Skeletal muscle tissue (tissue), 5 donors: ENCODE data around the gene SIRPB2. TPM values are rescaled to one million over a fixed set of nuclear protein-coding genes. Genes with fewer than 3 reads are reported as not detected.

Source experiments
- H3K27ac ChIP-seq: one replicate; pipeline ENCODE4 v1.7.0; 2013; ENCODE audit warnings: mild to moderate bottlenecking, low read depth, low read length, inconsistent platforms
- H3K27me3 ChIP-seq, 3 donors: one replicate each; pipeline ENCODE4 v1.7.0; 2013; ENCODE audit warnings: low read length in 3 of 3; ENCODE audit not compliant: control insufficient read depth in 3 of 3, insufficient read depth in 3 of 3
- H3K36me3 ChIP-seq, 3 donors: one replicate each; pipeline ENCODE4 v1.7.0; 2013; ENCODE audit warnings: low read length in 3 of 3; ENCODE audit not compliant: control insufficient read depth in 3 of 3, insufficient read depth in 3 of 3
- H3K4me1 ChIP-seq, 3 donors: one replicate each; pipeline ENCODE4 v1.7.0; 2013; ENCODE audit warnings: low read length in 3 of 3, mild to moderate bottlenecking in 3 of 3; ENCODE audit not compliant: control insufficient read depth in 3 of 3, insufficient read depth in 3 of 3
- H3K4me3 ChIP-seq, 3 donors: one replicate each; pipeline ENCODE4 v1.7.0; 2013; ENCODE audit warnings: low read length in 3 of 3
- H3K9ac ChIP-seq, 3 donors: one replicate each; pipeline ENCODE4 v1.7.0; 2013; ENCODE audit warnings: low read length in 3 of 3, mild to moderate bottlenecking in 3 of 3, moderate library complexity in 2 of 3, low read depth in 1 of 3
- H3K9me3 ChIP-seq, 3 donors: one replicate each; pipeline ENCODE4 v1.7.0; 2013; ENCODE audit warnings: low read length in 3 of 3; ENCODE audit not compliant: control insufficient read depth in 3 of 3
- small RNA-seq: library from RNA; depleted of rRNA; stranded (forward); fragments of <200 nt; gene quantifications from one replicate; pipeline ENCODE3, GENCODE V24; 2014
- total RNA-seq: library from RNA; depleted of rRNA; stranded (reverse); fragments of >200 nt; gene quantifications from one replicate; pipeline ENCODE4 v1.2.3, GENCODE V29; 2014
- donor health status: Osteomylitis.

SIRPB2 gene
- total RNA-seq, 1 donor from 2014 or later, result 1.6 TPM

GRCh38 chr20:1435337-1435699 lies 55.9 kb downstream of the SIRPB2 start:
- Histone ChIP-seq H3K27me3 (no peaks in the 10 kb centered on the region), H3K27ac (no peak overlapping the region), H3K36me3 (peaks cover 6 to 31% (median 18%) of the 10 kb centered on the region in 3 donors), H3K4me1 (no peaks in the 10 kb centered on the region), H3K4me3 (no peak overlapping the region), H3K9me3 (no peaks in the 10 kb centered on the region), H3K9ac (no peak overlapping the region)

GRCh38 chr20:1434571-1435336 lies 56.5 kb downstream of the SIRPB2 start:
- Histone ChIP-seq H3K9me3 (no peaks in the 10 kb centered on the region), H3K27ac (no peak overlapping the region), H3K4me3 (no peak overlapping the region), H3K9ac (no peak overlapping the region), H3K4me1 (no peaks in the 10 kb centered on the region), H3K27me3 (no peaks in the 10 kb centered on the region), H3K36me3 (peaks cover 3 to 26% (median 14%) of the 10 kb centered on the region in 3 donors)

GRCh38 chr20:1431158-1431557 lies 60.1 kb downstream of the SIRPB2 start:
- Histone ChIP-seq H3K4me3 (no peak overlapping the region), H3K9ac (no peak overlapping the region), H3K36me3 (peaks cover 0 to 18% (median 11%) of the 10 kb centered on the region in 3 donors), H3K4me1 (no peaks in the 10 kb centered on the region), H3K27ac (no peak overlapping the region), H3K27me3 (peaks cover 0 to 2% (median 0%) of the 10 kb centered on the region in 3 donors), H3K9me3 (no peaks in the 10 kb centered on the region)

- H3K4me3 ChIP-seq, result no peak overlapping the region
- peaks cover 0 to 2% (median 0%) of the 10 kb centered on the region in 3 donors for H3K27me3 ChIP-seq
- H3K9ac ChIP-seq, result no peak overlapping the region
- no peak overlapping the region for H3K27ac ChIP-seq
- no peaks in the 10 kb centered on the region for H3K9me3 ChIP-seq
- no peaks in the 10 kb centered on the region for H3K4me1 ChIP-seq
- H3K36me3 ChIP-seq, result peaks cover 0 to 13% (median 10%) of the 10 kb centered on the region in 3 donors
These were observed 61.2 kb downstream of the SIRPB2 start for GRCh38 chr20:1430004-1430451.

- Histone ChIP-seq H3K36me3 (peaks cover 0 to 7% (median 3%) of the 10 kb centered on the region in 3 donors), H3K27me3 (peaks cover 0 to 2% (median 0%) of the 10 kb centered on the region in 3 donors), H3K4me1 (no peaks in the 10 kb centered on the region), H3K27ac (no peak overlapping the region), H3K4me3 (no peak overlapping the region), H3K9me3 (no peaks in the 10 kb centered on the region), H3K9ac (no peak overlapping the region)
These were observed 62.0 kb downstream of the SIRPB2 start for GRCh38 chr20:1429143-1429728.

GRCh38 chr20:1427457-1428054 lies 63.7 kb downstream of the SIRPB2 start:
- H3K9me3 ChIP-seq, result no peaks in the 10 kb centered on the region
- H3K9ac ChIP-seq, result no peak overlapping the region
- H3K36me3 ChIP-seq, result no peaks in the 10 kb centered on the region
- peaks cover 0 to 3% (median 2%) of the 10 kb centered on the region in 3 donors for H3K27me3 ChIP-seq
- no peaks in the 10 kb centered on the region for H3K4me1 ChIP-seq
- no peak overlapping the region for H3K27ac ChIP-seq
- H3K4me3 ChIP-seq, result no peak overlapping the region

- H3K27ac ChIP-seq, result no peak overlapping the region
These were observed 64.9 kb downstream of the SIRPB2 start for GRCh38 chr20:1426231-1426849.

More at GRCh38 chr20:1426231-1426849, 64.9 kb downstream of the SIRPB2 start:
- Histone ChIP-seq H3K9ac (no peak overlapping the region), H3K36me3 (no peaks in the 10 kb centered on the region), H3K4me1 (no peaks in the 10 kb centered on the region), H3K4me3 (no peak overlapping the region), H3K9me3 (no peaks in the 10 kb centered on the region), H3K27me3 (peaks cover 2 to 3% (median 2%) of the 10 kb centered on the region in 3 donors)

Small RNA genes within 50 kb of the gene (small RNA-seq; reads per million reads assigned to genes)
- not detected for gene RNU6-917P

Other genes with a start within 250 kb of the SIRPB2 start
- 3.7 TPM for gene SNPH, start 225.1 kb downstream of the SIRPB2 start, total RNA-seq
- 1.6 TPM for gene SDCBP2, start 162.3 kb downstream of the SIRPB2 start, total RNA-seq
- gene FKBP1A, start 98.4 kb downstream of the SIRPB2 start, total RNA-seq, result 56.4 TPM
- gene NSFL1C, start 24.6 kb downstream of the SIRPB2 start, total RNA-seq, result 28.7 TPM
- not detected for gene SIRPD, start 66.3 kb upstream of the SIRPB2 start, total RNA-seq
- gene SIRPB1, start 128.6 kb upstream of the SIRPB2 start, total RNA-seq, result 3.7 TPM
- under 0.01 TPM for gene SIRPG, start 166.4 kb upstream of the SIRPB2 start, total RNA-seq